OCI-LY7 (cell line): ENCODE data around the gene RBM20. TPM values are rescaled to one million over a fixed set of nuclear protein-coding genes. Genes with fewer than 3 reads are reported as not detected.
A peak's percentile ranks its signal among the peaks of the same experiment; 100 is the strongest.

Source experiments
- BruUV-seq: library from RNA; stranded (reverse); fragments of 400-500 nt; replicated peaks from 2 replicates; lab custom pipeline; 2021; lab: Mats Ljungman, UMichigan
- CTCF ChIA-PET: fragments of 300-600 bp; sonication (Branson Sonifier 250); formaldehyde crosslinking; loops from one replicate; lab custom pipeline; 2022; ENCODE audit warnings: antibody characterized with exemption; ENCODE audit not compliant: unreplicated experiment; lab: Charles Lee
- POLR2A ChIA-PET: fragments of 300-600 bp; sonication (Branson Sonifier 250); formaldehyde crosslinking; loops from one replicate; lab custom pipeline; 2022; ENCODE audit warnings: antibody characterized with exemption; lab: Charles Lee
- DNase-seq: peaks from one replicate; pipeline ENCODE4 v3.0.0-alpha.2; 2015; ENCODE audit warnings: low spot score
- H2AFZ ChIP-seq: fragments of 200-600 bp; sonication (generic), shearing (Covaris generic); 2 replicates; pipeline ENCODE4 v1.6.1; 2014; ENCODE audit warnings: mild to moderate bottlenecking, antibody characterized with exemption, low read length, moderate library complexity
- H3K27ac ChIP-seq: fragments of 200-600 bp; sonication (generic); 2 replicates; pipeline ENCODE4 v1.5.1; 2014; ENCODE audit warnings: mixed run types, low read depth, mild to moderate bottlenecking, moderate library complexity, low read length, inconsistent platforms; ENCODE audit not compliant: poor library complexity, severe bottlenecking
- H3K36me3 ChIP-seq: fragments of 200-600 bp; sonication (generic); 2 replicates; pipeline ENCODE4 v1.6.1; 2014; ENCODE audit warnings: mild to moderate bottlenecking, antibody characterized with exemption, low read length, moderate library complexity, mixed read lengths; ENCODE audit not compliant: insufficient read depth
- H3K4me1 ChIP-seq: fragments of 200-600 bp; sonication (generic); 2 replicates; pipeline ENCODE4 v1.5.1; 2014; ENCODE audit warnings: mild to moderate bottlenecking, low read length; ENCODE audit not compliant: insufficient read depth, poor library complexity, severe bottlenecking
- H3K4me2 ChIP-seq: fragments of 200-600 bp; sonication (generic); 2 replicates; pipeline ENCODE4 v1.6.1; 2014; ENCODE audit warnings: mild to moderate bottlenecking, low read length
- H3K4me3 ChIP-seq: fragments of 200-600 bp; sonication (generic); 2 replicates; pipeline ENCODE4 v1.5.1; 2014; ENCODE audit warnings: mild to moderate bottlenecking, low read depth, low read length; ENCODE audit not compliant: poor library complexity, severe bottlenecking
- H3K79me2 ChIP-seq: fragments of 200-600 bp; sonication (generic); 2 replicates; pipeline ENCODE4 v1.6.1; 2016; ENCODE audit warnings: low read depth, mild to moderate bottlenecking, low read length, moderate library complexity, mixed read lengths; ENCODE audit not compliant: insufficient read depth
- H3K9me2 ChIP-seq: fragments of 200-600 bp; sonication (generic); 2 replicates; pipeline ENCODE4 v1.6.1; 2016; ENCODE audit warnings: mild to moderate bottlenecking, low read length, mixed read lengths; ENCODE audit not compliant: insufficient read depth
- H3K9me3 ChIP-seq: fragments of 200-600 bp; sonication (generic); 2 replicates; pipeline ENCODE4 v1.6.1; 2014; ENCODE audit warnings: mild to moderate bottlenecking, mixed run types, low read length, mixed read lengths
- H4K20me1 ChIP-seq: fragments of 200-600 bp; sonication (generic); 2 replicates; pipeline ENCODE4 v1.6.1; 2014; ENCODE audit warnings: mild to moderate bottlenecking, antibody characterized with exemption, low read length, moderate library complexity, mixed read lengths; ENCODE audit not compliant: insufficient read depth
- EZH2phosphoT487 ChIP-seq: fragments of 200-600 bp; sonication (generic); IDR thresholded peaks from 2 replicates; pipeline ENCODE4 v1.6.1; 2018; ENCODE audit warnings: low read depth, borderline replicate concordance, mild to moderate bottlenecking, mixed run types, antibody characterized with exemption, low read length, moderate library complexity, mixed read lengths
- intact Hi-C: fragments of 100-400 bp; cut with micrococcal nuclease; formaldehyde crosslinking; loops from one replicate; pipeline ENCODE4 v1.10.0; 2022; ENCODE audit not compliant: unreplicated experiment
- total RNA-seq, 2 experiments: library from RNA; depleted of rRNA in 1 of 2; stranded (reverse); fragments of >200 nt in 1 of 2; shearing (Covaris generic) in 1 of 2; gene quantifications; 2 replicates each; pipeline ENCODE4 v1.2.3, GENCODE V29; 2014 to 2022
- TF ChIP-seq, protein P1 (sequence below): fragments of 200-600 bp; sonication (generic); conservative IDR thresholded peaks from 2 replicates; pipeline ENCODE4 v1.5.1; 2014; ENCODE audit warnings: mild to moderate bottlenecking, antibody characterized with exemption, low read length, moderate library complexity, mixed read lengths

RBM20 gene
- total RNA-seq, 2 experiments from 2014 or later = 0.35 to 1.0 TPM

DNA sequence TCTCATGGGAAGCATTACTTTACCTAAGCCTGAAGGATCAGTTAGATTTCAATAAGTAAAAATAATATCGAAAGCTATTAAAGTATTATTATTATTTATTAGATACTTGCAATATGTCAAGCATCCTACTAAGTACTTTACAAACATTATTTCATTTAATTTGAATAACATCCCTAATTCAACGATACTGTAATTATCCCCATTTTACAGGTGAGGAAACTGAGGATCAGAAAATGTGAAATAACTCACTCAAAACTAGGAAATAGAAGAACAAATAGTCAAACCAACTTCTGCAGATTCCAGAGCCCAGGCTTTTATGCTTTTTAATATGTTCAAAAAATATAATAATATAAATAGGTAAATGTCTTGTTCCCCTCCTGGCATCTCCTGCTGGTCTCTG, 217.3 kb downstream of the RBM20 start:
- H3K79me2 ChIP-seq = no peaks in the 10 kb centered on the region
- POLR2A ChIA-PET = interaction anchor here (0.6 to 5.5 kb wide), 12 partner anchors 8 to 58 kb away, joined by 3 to 121 read pairs (median 5); partner anchors contain the start of gene PDCD4
- H3K9me2 ChIP-seq = no peaks in the 10 kb centered on the region
- no peaks in the 10 kb centered on the region for H3K36me3 ChIP-seq
- intact Hi-C loops = loop anchor here (5.0 kb wide), 1 partner anchor 504 kb away; no protein-coding TSS in a partner anchor
- TF ChIP-seq EZH2phosphoT487 = no peak
- TF ChIP-seq, protein P1, sequence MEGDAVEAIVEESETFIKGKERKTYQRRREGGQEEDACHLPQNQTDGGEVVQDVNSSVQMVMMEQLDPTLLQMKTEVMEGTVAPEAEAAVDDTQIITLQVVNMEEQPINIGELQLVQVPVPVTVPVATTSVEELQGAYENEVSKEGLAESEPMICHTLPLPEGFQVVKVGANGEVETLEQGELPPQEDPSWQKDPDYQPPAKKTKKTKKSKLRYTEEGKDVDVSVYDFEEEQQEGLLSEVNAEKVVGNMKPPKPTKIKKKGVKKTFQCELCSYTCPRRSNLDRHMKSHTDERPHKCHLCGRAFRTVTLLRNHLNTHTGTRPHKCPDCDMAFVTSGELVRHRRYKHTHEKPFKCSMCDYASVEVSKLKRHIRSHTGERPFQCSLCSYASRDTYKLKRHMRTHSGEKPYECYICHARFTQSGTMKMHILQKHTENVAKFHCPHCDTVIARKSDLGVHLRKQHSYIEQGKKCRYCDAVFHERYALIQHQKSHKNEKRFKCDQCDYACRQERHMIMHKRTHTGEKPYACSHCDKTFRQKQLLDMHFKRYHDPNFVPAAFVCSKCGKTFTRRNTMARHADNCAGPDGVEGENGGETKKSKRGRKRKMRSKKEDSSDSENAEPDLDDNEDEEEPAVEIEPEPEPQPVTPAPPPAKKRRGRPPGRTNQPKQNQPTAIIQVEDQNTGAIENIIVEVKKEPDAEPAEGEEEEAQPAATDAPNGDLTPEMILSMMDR = no peak
- no peak for DNase-seq
- peak overlapping the region; percentile 24 for H3K4me3 ChIP-seq
- H2AFZ ChIP-seq = peak overlapping the region; percentile 78; the same call in 1 of the 2 replicates
- H3K9me3 ChIP-seq = no peaks in the 10 kb centered on the region
- H4K20me1 ChIP-seq = no peaks in the 10 kb centered on the region
- H3K4me1 ChIP-seq = peaks cover 95% of the 10 kb centered on the region
- peak overlapping the region; percentile 91 for H3K27ac ChIP-seq
- CTCF ChIA-PET = interaction anchor here (1.3 to 5.3 kb wide), 2 partner anchors 19 to 55 kb away, joined by 4 to 39 read pairs; no protein-coding TSS in a partner anchor
- peak overlapping the region; percentile 72 for H3K4me2 ChIP-seq
- BruUV-seq = no TSS peak

DNA sequence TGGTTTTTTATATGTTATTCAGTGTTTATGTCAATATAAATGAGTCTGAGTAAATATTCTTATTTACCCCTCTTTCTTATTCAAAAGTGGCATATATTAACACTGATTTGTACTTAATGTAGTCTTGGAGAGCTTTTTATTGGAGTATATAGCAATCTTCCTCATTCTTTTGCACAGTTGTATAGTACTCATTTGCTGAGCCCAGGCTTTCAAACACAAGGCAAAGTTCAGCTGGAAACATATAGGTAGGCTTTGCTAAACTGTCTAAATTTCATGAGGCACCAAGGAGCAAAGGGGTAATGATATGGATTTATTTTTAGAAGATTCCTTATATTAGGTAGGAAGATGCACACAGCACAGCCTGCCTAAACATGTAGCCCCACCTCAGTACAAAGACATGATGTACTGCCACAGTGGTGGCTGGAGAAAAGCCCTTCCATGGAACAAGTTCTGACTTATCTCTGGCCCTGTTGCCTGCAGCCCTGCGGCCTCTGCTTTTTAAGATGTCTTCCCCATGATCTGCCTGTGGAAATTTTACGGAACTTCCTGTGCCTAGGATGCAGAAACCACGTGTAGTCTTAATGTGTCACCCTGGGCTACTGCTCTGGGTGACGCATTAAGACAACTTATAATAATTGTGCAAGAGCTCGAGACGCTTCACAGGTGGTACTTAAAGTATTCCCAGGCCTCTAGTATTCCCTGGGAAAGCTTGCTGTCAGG, 218.0 kb downstream of the RBM20 start:
- Histone ChIP-seq H3K36me3 (no peaks in the 10 kb centered on the region), H3K79me2 (no peaks in the 10 kb centered on the region), H3K27ac (peak overlapping the region; percentile 92), H3K9me2 (no peaks in the 10 kb centered on the region), H3K4me2 (peak overlapping the region; percentile 92), H3K4me3 (no peak overlapping the region), H3K9me3 (no peaks in the 10 kb centered on the region), H4K20me1 (no peaks in the 10 kb centered on the region), H3K4me1 (peaks cover 100% of the 10 kb centered on the region), H2AFZ (peak overlapping the region; percentile 4; the same call in 1 of the 2 replicates)
- intact Hi-C loops = loop anchor here (5.0 kb wide), 1 partner anchor 505 kb away; no protein-coding TSS in a partner anchor
- TF ChIP-seq, protein P1 = no peak
- TF ChIP-seq EZH2phosphoT487 = no peak
- ChIA-PET POLR2A (interaction anchor here (0.6 to 5.5 kb wide), 14 partner anchors 7 to 60 kb away, joined by 3 to 121 read pairs (median 4); partner anchors contain the start of genes BBIP1, PDCD4 and SHOC2), CTCF (interaction anchor here (1.0 to 5.3 kb wide), 2 partner anchors 18 to 20 kb away, joined by 3 to 39 read pairs; no protein-coding TSS in a partner anchor)
- no TSS peak for BruUV-seq
- DNase-seq = no peak
